NT2/D1 (cell line): Measurements from ENCODE around the gene FCER2.

Experiments
- DNase-seq: peaks from one replicate; pipeline ENCODE4 v3.0.0-alpha.2; 2011; ENCODE audit warnings: low read depth, low spot score
- H3K27me3 ChIP-seq: 2 replicates; pipeline ENCODE4 v1.6.0; 2011; ENCODE audit warnings: mild to moderate bottlenecking; ENCODE audit not compliant: insufficient read length, insufficient read depth
- H3K36me3 ChIP-seq: 2 replicates; pipeline ENCODE4 v1.6.1; 2011; ENCODE audit warnings: mild to moderate bottlenecking, low read length, mixed read lengths; ENCODE audit not compliant: insufficient read depth, insufficient read length
- H3K4me1 ChIP-seq: 2 replicates; pipeline ENCODE4 v1.5.1; 2011; ENCODE audit not compliant: insufficient read depth, insufficient read length
- H3K4me3 ChIP-seq: 2 replicates; pipeline ENCODE4 v1.5.1; 2011; ENCODE audit warnings: low read depth; ENCODE audit not compliant: insufficient read length
- H3K9ac ChIP-seq: 2 replicates; pipeline ENCODE4 v1.6.0; 2011; ENCODE audit warnings: low read depth; ENCODE audit not compliant: insufficient read length
- H3K9me3 ChIP-seq: 2 replicates; pipeline ENCODE4 v1.5.1; 2011; ENCODE audit warnings: mild to moderate bottlenecking, low read length; ENCODE audit not compliant: insufficient read depth
- SUZ12 ChIP-seq: IDR thresholded peaks from 2 replicates; pipeline ENCODE4 v1.6.1; 2011; ENCODE audit not compliant: insufficient read length, insufficient read depth; ENCODE audit errors: extremely low read depth
- YY1 ChIP-seq: IDR thresholded peaks from 2 replicates; pipeline ENCODE4 v1.6.1; 2011; ENCODE audit not compliant: insufficient read length, insufficient read depth
- ZNF274 ChIP-seq: IDR thresholded peaks from 2 replicates; pipeline ENCODE4 v1.6.1; 2011; ENCODE audit warnings: mild to moderate bottlenecking, low read depth, low read length

The FCER2 gene

DNA sequence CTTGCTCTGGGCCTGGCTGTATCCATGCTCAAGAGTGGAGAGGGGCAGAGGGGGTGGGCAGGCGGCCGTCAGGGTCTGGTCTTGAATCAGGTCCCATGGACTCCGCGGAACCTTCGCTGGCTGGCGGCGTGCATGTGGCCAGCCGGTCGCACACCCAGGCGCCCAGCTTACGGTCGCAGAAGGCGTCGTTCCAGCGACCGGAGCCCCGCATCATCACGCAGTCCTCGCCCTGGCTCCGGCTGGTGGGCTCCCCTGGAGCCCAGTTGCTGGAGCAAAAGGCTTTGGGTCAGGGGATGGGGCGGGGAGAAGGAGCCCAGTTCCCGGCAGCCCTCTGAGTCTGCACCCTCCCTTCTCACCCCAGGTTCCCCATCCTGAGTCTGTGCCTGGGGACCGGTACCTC lies 12.8 kb downstream of the FCER2 start:
- Histone ChIP-seq H3K4me3 (no peak overlapping the region), H3K9ac (no peak overlapping the region), H3K27me3 (peaks cover 5% of the 10 kb centered on the region), H3K36me3 (peaks cover 12% of the 10 kb centered on the region), H3K9me3 (no peaks in the 10 kb centered on the region), H3K4me1 (peaks cover 10% of the 10 kb centered on the region)
- no peak for DNase-seq
- TF ChIP-seq SUZ12 = no peak
- no peak for TF ChIP-seq ZNF274
- no peak for TF ChIP-seq YY1

DNA sequence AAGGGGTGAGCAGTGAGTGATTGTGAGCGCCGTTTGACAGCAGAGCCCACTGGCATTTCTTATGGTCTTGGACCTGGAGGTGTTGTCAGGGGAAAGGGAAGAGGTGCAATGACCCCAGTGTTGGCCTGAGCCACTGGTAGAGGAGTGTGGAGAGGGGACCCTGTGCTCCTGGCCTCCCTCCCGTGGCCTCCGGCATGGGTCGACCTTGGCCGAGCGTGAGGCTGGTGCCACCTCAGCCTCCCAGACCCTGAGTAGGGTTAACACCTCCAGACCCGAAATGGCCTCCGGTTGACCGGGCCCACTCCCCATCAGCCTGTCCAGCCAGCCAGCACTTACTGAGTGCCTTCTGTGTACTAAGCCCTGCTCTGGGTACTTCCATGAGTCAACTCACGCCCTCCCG lies 14.8 kb downstream of the FCER2 start:
- no peaks in the 10 kb centered on the region for H3K9me3 ChIP-seq
- H3K4me1 ChIP-seq = peaks cover 15% of the 10 kb centered on the region

DNA sequence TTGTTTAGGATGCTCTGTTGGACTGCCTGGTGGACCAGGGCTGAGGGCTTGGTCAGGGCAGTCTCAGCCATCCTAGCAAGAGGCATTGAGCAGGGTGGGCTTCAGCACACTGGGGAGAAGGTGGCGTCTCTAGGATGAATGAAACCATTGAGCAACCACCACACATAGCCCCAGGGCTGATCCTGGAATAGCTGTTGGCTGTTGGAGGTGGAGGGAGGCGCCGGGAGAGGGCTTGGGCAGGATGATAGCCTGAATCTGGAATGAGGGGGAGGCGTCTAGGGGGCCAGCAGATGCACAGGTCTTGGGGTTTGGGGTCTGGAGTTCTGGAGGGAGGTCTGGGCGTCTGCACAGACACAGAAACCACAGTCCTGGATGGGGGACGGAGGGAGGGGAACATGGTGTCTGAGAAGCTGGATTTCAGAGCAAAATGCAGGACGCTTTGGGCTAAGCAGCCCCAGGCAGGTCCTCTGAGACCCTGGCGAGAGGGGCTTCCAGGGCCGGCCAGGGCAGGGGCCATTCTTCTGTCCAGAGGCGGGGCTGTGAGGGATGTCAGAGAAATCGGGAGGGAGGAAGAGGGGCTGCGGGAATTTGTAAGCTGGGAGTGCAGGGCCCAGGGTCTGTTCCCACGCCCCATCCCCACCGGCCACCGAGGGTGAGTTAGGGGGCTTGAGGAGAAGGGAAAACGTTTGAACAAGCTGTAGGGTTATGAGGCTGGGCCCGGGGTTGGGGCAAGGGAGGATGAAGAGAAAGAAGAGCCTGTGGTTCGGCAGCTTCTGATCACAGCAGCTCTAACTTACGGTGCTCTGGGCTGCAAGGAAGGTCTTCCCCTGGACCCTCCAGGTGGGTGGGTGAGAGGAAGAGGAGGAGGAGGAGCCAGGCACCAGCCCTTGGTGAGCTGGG lies 16.1 kb downstream of the FCER2 start:
- TF ChIP-seq SUZ12 = no peak
- no peak for TF ChIP-seq YY1
- TF ChIP-seq ZNF274 = no peak
- no peak overlapping the region for H3K4me3 ChIP-seq
- no peaks in the 10 kb centered on the region for H3K9me3 ChIP-seq
- H3K27me3 ChIP-seq = no peaks in the 10 kb centered on the region
- no peak overlapping the region for H3K9ac ChIP-seq
- peaks cover 19% of the 10 kb centered on the region for H3K4me1 ChIP-seq
- peaks cover 28% of the 10 kb centered on the region for H3K36me3 ChIP-seq
- DNase-seq = no peak

More for the DNA sequence above, 14.8 kb downstream of the FCER2 start:
- no peak overlapping the region for H3K4me3 ChIP-seq
- no peak overlapping the region for H3K9ac ChIP-seq
- no peaks in the 10 kb centered on the region for H3K27me3 ChIP-seq
- TF ChIP-seq YY1 (no peak), ZNF274 (no peak), SUZ12 (no peak)
- peaks cover 25% of the 10 kb centered on the region for H3K36me3 ChIP-seq
- DNase-seq = no peak

DNA sequence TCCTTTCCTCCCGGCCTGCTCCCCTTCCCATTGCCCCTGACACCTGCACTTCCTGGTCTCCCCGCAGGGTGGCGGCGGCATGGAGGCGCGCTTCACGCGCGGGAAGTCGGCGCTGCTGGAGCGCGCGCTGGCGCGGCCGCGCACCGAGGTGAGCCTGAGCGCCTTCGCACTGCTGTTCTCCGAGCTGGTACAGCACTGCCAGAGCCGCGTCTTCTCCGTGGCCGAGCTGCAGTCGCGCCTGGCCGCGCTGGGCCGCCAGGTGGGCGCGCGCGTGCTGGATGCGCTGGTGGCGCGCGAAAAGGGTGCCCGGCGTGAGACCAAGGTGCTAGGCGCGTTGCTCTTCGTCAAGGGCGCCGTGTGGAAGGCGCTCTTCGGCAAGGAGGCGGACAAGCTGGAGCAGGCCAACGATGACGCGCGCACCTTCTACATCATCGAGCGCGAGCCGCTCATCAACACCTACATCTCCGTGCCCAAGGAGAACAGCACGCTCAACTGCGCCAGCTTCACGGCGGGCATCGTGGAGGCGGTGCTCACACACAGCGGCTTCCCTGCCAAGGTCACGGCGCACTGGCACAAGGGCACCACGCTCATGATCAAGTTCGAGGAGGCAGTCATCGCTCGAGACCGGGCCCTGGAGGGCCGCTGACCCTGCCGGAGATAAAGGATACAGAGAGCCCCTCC lies 19.6 kb downstream of the FCER2 start:
- peaks cover 27% of the 10 kb centered on the region for H3K36me3 ChIP-seq
- no peak for DNase-seq
- peak overlapping the region; percentile 91 for H3K4me3 ChIP-seq
- no peaks in the 10 kb centered on the region for H3K9me3 ChIP-seq
- TF ChIP-seq SUZ12 (no peak), ZNF274 (no peak), YY1 (no peak)
- H3K27me3 ChIP-seq = no peaks in the 10 kb centered on the region
- H3K4me1 ChIP-seq = peaks cover 25% of the 10 kb centered on the region
- H3K9ac ChIP-seq = peak overlapping the region; percentile 95

DNA sequence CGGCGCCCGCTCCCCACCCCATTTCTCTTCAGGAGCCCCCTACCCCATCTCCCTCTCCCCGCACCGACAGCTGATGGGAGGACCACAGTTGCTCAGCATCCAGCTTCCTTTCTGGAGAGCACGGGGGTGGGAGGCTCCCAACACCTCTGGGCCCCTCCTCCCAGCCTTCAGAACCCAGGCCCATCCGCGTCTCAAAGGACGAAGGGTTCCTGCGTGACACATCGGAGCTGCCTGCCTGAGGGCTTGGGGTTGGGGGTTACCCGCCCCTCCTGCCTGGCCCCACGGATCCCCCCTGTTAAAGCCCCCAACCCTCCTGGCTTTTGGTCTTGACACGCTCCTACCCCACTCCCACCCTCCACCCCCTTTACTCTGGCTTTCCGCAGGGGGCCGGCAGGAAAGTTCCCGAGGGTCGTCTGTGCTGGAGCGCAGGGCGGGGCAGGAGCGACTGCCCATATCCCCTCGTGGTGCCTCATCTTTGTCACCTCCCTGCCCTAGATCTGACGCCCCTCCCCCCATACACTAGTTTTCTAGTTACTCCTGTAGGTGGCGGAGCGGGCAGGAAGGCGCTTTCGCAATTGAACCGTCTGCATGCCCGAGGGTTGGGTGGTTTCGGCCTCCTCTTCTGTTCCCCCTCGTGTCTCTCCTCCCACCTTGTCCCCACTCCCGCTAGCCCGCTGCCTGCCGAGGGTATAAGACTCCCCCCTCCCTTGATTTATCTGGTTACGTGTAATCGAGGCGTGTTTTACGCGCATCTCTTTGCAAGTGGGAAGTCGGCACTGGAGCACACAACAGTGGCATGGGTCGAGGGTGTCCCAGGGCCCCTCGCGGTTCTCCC lies 20.4 kb downstream of the FCER2 start:
- Histone ChIP-seq H3K36me3 (peaks cover 24% of the 10 kb centered on the region), H3K4me1 (peaks cover 28% of the 10 kb centered on the region), H3K4me3 (peak overlapping the region; percentile 91), H3K9me3 (no peaks in the 10 kb centered on the region), H3K27me3 (no peaks in the 10 kb centered on the region), H3K9ac (peak overlapping the region; percentile 95)
- TF ChIP-seq YY1 = no peak
- TF ChIP-seq SUZ12 = no peak
- TF ChIP-seq ZNF274 = no peak
- DNase-seq = peak; percentile 80

DNA sequence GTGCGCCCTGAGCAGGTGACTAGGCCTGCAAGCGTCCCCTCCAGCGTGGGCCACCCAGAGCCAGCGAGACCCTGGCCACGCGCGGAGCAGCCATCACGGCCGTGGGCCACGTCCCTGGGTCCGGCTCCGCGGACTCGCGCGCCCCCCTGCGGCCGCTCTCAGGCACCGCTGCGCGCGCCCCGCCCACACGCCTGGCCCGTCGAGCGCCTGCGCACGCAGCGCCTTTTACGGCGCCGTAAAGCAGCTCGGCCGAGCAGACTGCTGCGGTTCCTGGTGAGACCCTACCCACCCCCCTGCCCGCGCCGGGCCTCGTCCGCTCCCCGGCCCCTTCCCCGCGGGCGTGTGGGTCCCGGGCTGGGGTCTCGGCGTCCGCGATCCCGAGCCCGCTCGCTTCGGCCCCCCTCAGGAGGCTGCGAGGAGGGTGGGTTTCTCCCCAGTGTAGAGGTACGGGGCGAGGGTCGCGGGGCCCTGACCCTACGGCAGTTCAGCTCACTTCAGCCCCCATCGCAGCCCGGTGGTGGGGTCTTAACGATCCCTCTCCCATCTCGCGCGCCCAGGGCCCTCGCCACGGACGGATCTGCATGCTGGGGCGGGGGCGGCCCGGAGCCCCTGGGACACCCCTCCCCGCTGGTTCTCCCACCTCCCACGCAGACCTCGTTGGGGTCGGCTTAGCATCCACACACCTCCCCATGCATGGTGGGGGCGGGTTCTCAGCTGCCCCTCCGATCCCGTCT lies 21.2 kb downstream of the FCER2 start, which contains the start of gene TRAPPC5:
TRAPPC5 (plus strand) TSS at position 228 of the 734 bp plus-strand sequence. CDS start 1,421 bp downstream, outside the sequence.
- DNase-seq = peak; percentile 51
- H3K27me3 ChIP-seq = no peaks in the 10 kb centered on the region
- peak within 1 kb of the TSS; percentile 95 for H3K9ac ChIP-seq
- TF ChIP-seq YY1 (no peak), SUZ12 (no peak), ZNF274 (no peak)
- no peaks in the 10 kb centered on the region for H3K9me3 ChIP-seq
- peaks cover 27% of the 10 kb centered on the region for H3K4me1 ChIP-seq
- peaks cover 24% of the 10 kb centered on the region for H3K36me3 ChIP-seq
- peak within 1 kb of the TSS; percentile 91 for H3K4me3 ChIP-seq
